K562 (cell line): ENCODE data around the gene APBA2. TPM values are rescaled to one million over a fixed set of nuclear protein-coding genes. Genes with fewer than 3 reads are reported as not detected.

ENCODE experiments used
- ATAC-seq: fragments of 200-7000 bp; cut with Tn5 transposase; 3 replicates; pipeline ENCODE4 v1.9.1; 2020; ENCODE audit warnings: moderate library complexity
- BruUV-seq: library from RNA; stranded (reverse); fragments of 400-500 nt; replicated peaks from 2 replicates; lab custom pipeline; 2021; lab: Mats Ljungman, UMichigan
- CTCF ChIA-PET: fragments of 300-600 bp; formaldehyde crosslinking; extraction: SDS; loops from one replicate; lab custom pipeline; 2021; ENCODE audit warnings: low intra/inter-chr PET ratio; lab: Yijun Ruan, JAX
- POLR2A ChIA-PET: fragments of 300-600, 350-650 bp; sonication (Branson Sonifier 250); formaldehyde crosslinking; extraction: SDS; loops from one replicate; lab custom pipeline; 2021; ENCODE audit warnings: antibody characterized with exemption, inconsistent platforms; lab: Yijun Ruan, JAX
- DNase-seq, 4 experiments: peaks; one replicate each; pipeline versions ENCODE4 v3.0.0 to v3.0.0-alpha.2; 2011 to 2018; ENCODE audit warnings: low spot score in 3 of 4, mixed read lengths in 3 of 4; ENCODE audit errors: extremely low read depth in 1 of 4
- FAIRE-seq: peaks from 2 replicates; lab custom pipeline; 2011; peaks lifted over from hg19 to GRCh38; lab: Jason Lieb, UNC
- H2AFZ ChIP-seq: 2 replicates; pipeline ENCODE4 v1.6.0; 2011; ENCODE audit warnings: low read depth, low read length, control low read depth, inconsistent platforms
- H3K27ac ChIP-seq: fragments of 200-600 bp; 3 replicates; pipeline ENCODE4 v1.8.0; 2011; ENCODE audit warnings: low read depth, mild to moderate bottlenecking, control low read depth, inconsistent platforms, low read length, moderate library complexity, mixed read lengths; ENCODE audit errors: extremely low read depth
- H3K27me3 ChIP-seq, 2 experiments: fragments of 300-600 bp in 1 of 2; 2 replicates in 1 of 2; 3 replicates in 1 of 2; pipeline versions ENCODE4 v1.6.0 to v1.8.0; 2011; ENCODE audit warnings: inconsistent platforms in 2 of 2, low read length in 2 of 2, mild to moderate bottlenecking in 1 of 2, mixed read lengths in 1 of 2, moderate library complexity in 1 of 2; ENCODE audit not compliant: control insufficient read depth in 2 of 2, insufficient read depth in 2 of 2
- H3K36me3 ChIP-seq: fragments of 300-600 bp; 3 replicates; pipeline ENCODE4 v1.8.0; 2011; ENCODE audit warnings: mild to moderate bottlenecking, low read length, inconsistent platforms; ENCODE audit not compliant: control insufficient read depth, insufficient read depth
- H3K4me1 ChIP-seq, 2 experiments: fragments of 200-600 bp in 1 of 2; replicated peaks in 1 of 2; 2 replicates in 1 of 2; 3 replicates in 1 of 2; pipeline versions ENCODE4 v1.5.1 to v1.8.0; 2011; ENCODE audit warnings: inconsistent platforms in 2 of 2, low read length in 2 of 2, mild to moderate bottlenecking in 1 of 2, mixed read lengths in 1 of 2, moderate library complexity in 1 of 2; ENCODE audit not compliant: control insufficient read depth in 2 of 2, insufficient read depth in 2 of 2
- H3K4me2 ChIP-seq: 2 replicates; pipeline ENCODE4 v1.6.1; 2011; ENCODE audit warnings: low read length, control low read depth, inconsistent platforms, mixed read lengths; ENCODE audit not compliant: insufficient read depth
- H3K4me3 ChIP-seq: fragments of 200-600 bp; sonication (generic), shearing (Covaris generic); 2 replicates; pipeline ENCODE4 v1.5.1; 2016; ENCODE audit warnings: control low read depth, inconsistent platforms
- H3K79me2 ChIP-seq: fragments of 200-600 bp; 3 replicates; pipeline ENCODE4 v1.8.0; 2011; ENCODE audit warnings: low read length, inconsistent platforms; ENCODE audit not compliant: control insufficient read depth, insufficient read depth
- H3K9ac ChIP-seq, 2 experiments: 2 replicates each; pipeline versions ENCODE4 v1.6.0 to v1.6.1; 2011; ENCODE audit warnings: low read depth in 2 of 2, low read length in 2 of 2, control low read depth in 1 of 2, inconsistent platforms in 1 of 2, mild to moderate bottlenecking in 1 of 2, mixed read lengths in 1 of 2; ENCODE audit not compliant: insufficient read depth in 1 of 2
- H3K9me1 ChIP-seq: one replicate; pipeline ENCODE4 v1.6.0; 2011; ENCODE audit warnings: inconsistent platforms, mild to moderate bottlenecking, low read length, moderate library complexity; ENCODE audit not compliant: control insufficient read depth, insufficient read depth
- H3K9me3 ChIP-seq: replicated peaks from 2 replicates; pipeline ENCODE4 v1.5.1; 2011; ENCODE audit warnings: low read depth, low read length, inconsistent platforms; ENCODE audit not compliant: control insufficient read depth, insufficient read depth
- H4K20me1 ChIP-seq: replicated peaks from 2 replicates; pipeline ENCODE4 v1.6.1; 2011; ENCODE audit warnings: low read length, inconsistent platforms, mixed read lengths; ENCODE audit not compliant: control insufficient read depth, insufficient read depth
- ASH1L ChIP-seq: fragments of 450-650 bp; IDR thresholded peaks from 2 replicates; pipeline ENCODE4 v1.6.1; 2018; ENCODE audit warnings: borderline replicate concordance, mild to moderate bottlenecking, low read depth; ENCODE audit not compliant: partially characterized antibody
- BRD4 ChIP-seq: fragments of 200-600 bp; sonication (generic); IDR thresholded peaks from 2 replicates; pipeline ENCODE4 v1.6.1; 2017; ENCODE audit warnings: inconsistent platforms
- ESRRB ChIP-seq: fragments of 250-450 bp; sonication (Bioruptor Pico); IDR thresholded peaks from 2 replicates; pipeline ENCODE4 v1.5.0; 2020; ENCODE audit warnings: mild to moderate bottlenecking, moderate library complexity, borderline replicate concordance
- HDAC1 ChIP-seq, 2 experiments: fragments of 450-650 bp; IDR thresholded peaks; 2 replicates each; pipeline ENCODE4 v1.6.1; 2016 to 2017; ENCODE audit warnings: inconsistent platforms in 1 of 2, mild to moderate bottlenecking in 1 of 2, moderate library complexity in 1 of 2
- HNRNPH1 ChIP-seq: fragments of 200-400 bp; formaldehyde crosslinking; optimal IDR thresholded peaks from 2 replicates; pipeline ENCODE3; 2017; ENCODE audit warnings: low read depth, mild to moderate bottlenecking, low read length, moderate library complexity
- HNRNPK ChIP-seq: fragments of 200-400 bp; formaldehyde crosslinking; IDR thresholded peaks from one replicate; pipeline ENCODE4 v1.6.1; 2018; ENCODE audit warnings: mild to moderate bottlenecking, low read depth, low read length; ENCODE audit not compliant: poor library complexity, severe bottlenecking
- POLR2H ChIP-seq: IDR thresholded peaks from 2 replicates; pipeline ENCODE4 v1.6.1; 2016; ENCODE audit warnings: missing genetic modification characterization, low read depth, mild to moderate bottlenecking, control low read depth, missing compliant biosample characterization, moderate library complexity
- POLR3G ChIP-seq: IDR thresholded peaks from 2 replicates; pipeline ENCODE4 v1.6.1; 2011; ENCODE audit not compliant: insufficient read length, insufficient replicate concordance; ENCODE audit errors: extremely low read depth
- RBFOX2 ChIP-seq: fragments of 200-400 bp; formaldehyde crosslinking; IDR thresholded peaks from 2 replicates; pipeline ENCODE4 v1.6.1; 2017; ENCODE audit warnings: low read depth, mild to moderate bottlenecking, low read length, moderate library complexity
- SMARCC2 ChIP-seq: fragments of 450-650 bp; IDR thresholded peaks from 2 replicates; pipeline ENCODE4 v1.6.1; 2017; ENCODE audit warnings: antibody characterized with exemption, moderate library complexity, mild to moderate bottlenecking, low read depth
- SNIP1 ChIP-seq: fragments of 450-650 bp; IDR thresholded peaks from 2 replicates; pipeline ENCODE4 v1.7.1; 2017; ENCODE audit warnings: low read depth, mild to moderate bottlenecking
- ZNF354B ChIP-seq: fragments of 250-450 bp; sonication (Bioruptor Pico); IDR thresholded peaks from 2 replicates; pipeline ENCODE4 v1.4.0; 2020
- ZNF583 ChIP-seq: fragments of 250-450 bp; sonication (Bioruptor Pico); IDR thresholded peaks from 2 replicates; pipeline ENCODE4 v1.4.0; 2020
- WGBS: fragments of 100-300 bp; shearing (Covaris generic); methylation state at CpG from one replicate; pipeline ENCODE4 v1.1.6; 2016; ENCODE audit warnings: low coverage, mixed read lengths; ENCODE audit not compliant: insufficient coverage; ENCODE audit errors: missing lambda C conversion rate; 5-methylcytosine and 5-hydroxymethylcytosine counted together
- in situ Hi-C: fragments of 300-500 bp; cut with MboI; formaldehyde crosslinking; loops from 4 replicates; pipeline ENCODE4 v1.15.0; 2018; ENCODE audit warnings: inconsistent platforms, mixed read lengths
- intact Hi-C: fragments of 100-400 bp; cut with micrococcal nuclease; formaldehyde crosslinking; loops from 2 replicates; pipeline ENCODE4 v1.14.2; 2022
- polyA plus RNA-seq, 8 experiments: library from polyadenylated mRNA; depleted of rRNA in 4 of 8; stranded (reverse) in 5 of 8; unstranded in 3 of 8; fragments of >200 nt; fragmentation: Nextera tagmentation in 2 of 8; fragmentation: Illumina TruSeq in 1 of 8; extraction: Ambion mirVana in 2 of 8; extraction: Trizol in 1 of 8; gene quantifications; 2 replicates each; pipeline versions ENCODE4 v1.2.1 to v1.2.3, GENCODE V29; 2011 to 2014; ENCODE audit warnings: inconsistent platforms in 1 of 8, missing spikeins in 1 of 8
- total RNA-seq, 7 experiments: library from RNA; depleted of rRNA in 6 of 7; stranded (reverse); fragments of >200 nt in 6 of 7; fragmentation: Illumina TruSeq in 2 of 7; extraction: Trizol in 2 of 7; gene quantifications; 2 replicates each; pipeline versions ENCODE4 v1.2.1 to v1.2.3, GENCODE V29; 2011 to 2021; ENCODE audit warnings: low replicate concordance in 1 of 7

The APBA2 gene
- total and polyA plus RNA-seq, 9 of the 15 experiments (the other 6 are each of a cell fraction or from before 2014, with no cell fraction given): 0.24 to 40.9 (median 25.2) TPM

GRCh38 chr15:28937271-28937670, 51.5 kb downstream of the APBA2 start:
- CTCF ChIA-PET: no interaction called here
- BruUV-seq: no TSS peak
- WGBS: 91% methylated on average over 8 of the region's 8 CpGs
- Histone ChIP-seq H3K36me3 (no peaks in the 10 kb centered on the region), H3K9ac (no peak overlapping the region), H3K9me1 (no peaks in the 10 kb centered on the region), H3K27ac (no peak overlapping the region), H2AFZ (no peak overlapping the region), H3K27me3 (no peaks in the 10 kb centered on the region), H3K4me3 (no peak overlapping the region), H3K79me2 (peaks cover 32% of the 10 kb centered on the region), H3K4me1 (peaks cover 14 to 30% of the 10 kb centered on the region in 2 experiments), H3K9me3 (0 out of 2 replicates have a peak, but pooled peaks cover 5% of the 10 kb centered on the region), H4K20me1 (no peaks in the 10 kb centered on the region), H3K4me2 (no peak overlapping the region)
- in situ Hi-C loops (no loop called here), intact Hi-C loops (no loop called here)
- TF ChIP-seq HNRNPH1 (no peak), SNIP1 (no peak), POLR3G (no peak), HNRNPK (no peak), HDAC1 (IDR thresholded peaks at IDR 0.05) (no peak), ZNF583 (CRISPR knock-in tag) (no peak), ESRRB (no peak), ASH1L (no peak), SMARCC2 (no peak), ZNF354B (no peak), BRD4 (no peak), RBFOX2 (no peak), POLR2H (tag) (no peak)
- POLR2A ChIA-PET: interaction anchor here (0.6 kb wide), 1 partner anchor 55 kb away, joined by 3 read pairs; no protein-coding TSS in a partner anchor
- no peak for DNase-seq
- ATAC-seq: no peak
- no peak for FAIRE-seq
